ENCODE results near the gene KIRREL1.

Gene KIRREL1

GRCh38 chr1:158101455-158101854 lies 108.0 kb downstream of the KIRREL1 start:
- no peak overlapping the region for H3K4me2 ChIP-seq (ENCODE audit: low read length)
- no peaks in the 10 kb centered on the region for H3K9me2 ChIP-seq (ENCODE audit: low read depth, low read length)
- no peaks in the 10 kb centered on the region for H3K4me1 ChIP-seq (ENCODE audit: insufficient read depth, low read length, severe bottlenecking)

GRCh38 chr1:158101927-158102326 lies 108.5 kb downstream of the KIRREL1 start:
- Histone ChIP-seq H3K4me3 (ENCODE audit: low read depth, low read length, poor library complexity, severe bottlenecking) (no peak overlapping the region), H3K4me1 (ENCODE audit: insufficient read depth, low read length, severe bottlenecking) (no peaks in the 10 kb centered on the region), H3K27ac (ENCODE audit: low read depth, low read length, poor library complexity, severe bottlenecking) (no peak overlapping the region), H3K27me3 (ENCODE audit: insufficient read depth, low read length) (no peaks in the 10 kb centered on the region), H3F3A (ENCODE audit: insufficient read depth, low read length) (no peaks in the 10 kb centered on the region), H3K36me3 (ENCODE audit: insufficient read depth, low read length) (no peaks in the 10 kb centered on the region), H3K9me2 (ENCODE audit: low read depth, low read length) (no peaks in the 10 kb centered on the region), H2AFZ (ENCODE audit: low read length) (no peak overlapping the region), H3K9me3 (ENCODE audit: low read length) (no peaks in the 10 kb centered on the region), H3K4me2 (ENCODE audit: low read length) (no peak overlapping the region), H4K20me1 (ENCODE audit: insufficient read depth, low read length) (no peaks in the 10 kb centered on the region), H3K79me2 (ENCODE audit: insufficient read depth, low read length) (no peaks in the 10 kb centered on the region), H3K9ac (ENCODE audit: low read length) (no peak overlapping the region)
- TF ChIP-seq EZH2 (IDR thresholded peaks at IDR 0.05; ENCODE audit: borderline replicate concordance, low read length) (no peak), CTCF (IDR thresholded peaks at IDR 0.05; ENCODE audit: low read length) (no peak)

More at GRCh38 chr1:158101455-158101854, 108.0 kb downstream of the KIRREL1 start:
- no peak overlapping the region for H3K4me3 ChIP-seq (ENCODE audit: low read depth, low read length, poor library complexity, severe bottlenecking)
- no peaks in the 10 kb centered on the region for H4K20me1 ChIP-seq (ENCODE audit: insufficient read depth, low read length)
- H3K79me2 ChIP-seq (ENCODE audit: insufficient read depth, low read length), result no peaks in the 10 kb centered on the region
- H3K9me3 ChIP-seq (ENCODE audit: low read length), result no peaks in the 10 kb centered on the region
- H2AFZ ChIP-seq (ENCODE audit: low read length), result no peak overlapping the region
- no peaks in the 10 kb centered on the region for H3K27me3 ChIP-seq (ENCODE audit: insufficient read depth, low read length)
- no peak overlapping the region for H3K27ac ChIP-seq (ENCODE audit: low read depth, low read length, poor library complexity, severe bottlenecking)
- no peaks in the 10 kb centered on the region for H3F3A ChIP-seq (ENCODE audit: insufficient read depth, low read length)
- H3K36me3 ChIP-seq (ENCODE audit: insufficient read depth, low read length), result no peaks in the 10 kb centered on the region
- H3K9ac ChIP-seq (ENCODE audit: low read length), result no peak overlapping the region
- no peak for TF ChIP-seq EZH2 (IDR thresholded peaks at IDR 0.05; ENCODE audit: borderline replicate concordance, low read length)
- no peak for TF ChIP-seq CTCF (IDR thresholded peaks at IDR 0.05; ENCODE audit: low read length)

- Histone ChIP-seq H3K79me2 (ENCODE audit: insufficient read depth, low read length) (no peaks in the 10 kb centered on the region), H3K4me1 (ENCODE audit: insufficient read depth, low read length, severe bottlenecking) (no peaks in the 10 kb centered on the region), H2AFZ (ENCODE audit: low read length) (no peak overlapping the region), H3K4me3 (ENCODE audit: low read depth, low read length, poor library complexity, severe bottlenecking) (no peak overlapping the region), H3K27me3 (ENCODE audit: insufficient read depth, low read length) (no peaks in the 10 kb centered on the region), H4K20me1 (ENCODE audit: insufficient read depth, low read length) (no peaks in the 10 kb centered on the region), H3F3A (ENCODE audit: insufficient read depth, low read length) (no peaks in the 10 kb centered on the region), H3K4me2 (ENCODE audit: low read length) (no peak overlapping the region), H3K9ac (ENCODE audit: low read length) (no peak overlapping the region), H3K36me3 (ENCODE audit: insufficient read depth, low read length) (no peaks in the 10 kb centered on the region), H3K9me3 (ENCODE audit: low read length) (no peaks in the 10 kb centered on the region), H3K9me2 (ENCODE audit: low read depth, low read length) (no peaks in the 10 kb centered on the region), H3K27ac (ENCODE audit: low read depth, low read length, poor library complexity, severe bottlenecking) (no peak overlapping the region)
- TF ChIP-seq CTCF (IDR thresholded peaks at IDR 0.05; ENCODE audit: low read length) (no peak), EZH2 (IDR thresholded peaks at IDR 0.05; ENCODE audit: borderline replicate concordance, low read length) (no peak)
Observed at GRCh38 chr1:158102881-158103674, 109.6 kb downstream of the KIRREL1 start.
